ENCODE results near the gene PAK1.

The PAK1 gene

GRCh38 chr11:77457340-77457739 is 16.6 kb downstream of the PAK1 start:
- H3K9me3 ChIP-seq (ENCODE audit: control insufficient read depth in 2 of 2, low read length in 2 of 2): no peaks in the 10 kb centered on the region
- no peak overlapping the region for H3K9ac ChIP-seq (ENCODE audit: low read depth in 1 of 2, low read length in 2 of 2)
- H3K4me1 ChIP-seq (ENCODE audit: control insufficient read depth in 2 of 2, insufficient read depth in 2 of 2, low read length in 2 of 2): peaks cover 0 to 4% of the 10 kb centered on the region in 2 donors
- H3K27ac ChIP-seq (ENCODE audit: low read depth in 2 of 2, low read length in 2 of 2): no peak overlapping the region
- no peaks in the 10 kb centered on the region for H3K27me3 ChIP-seq (ENCODE audit: control insufficient read depth in 2 of 2, insufficient read depth in 2 of 2, low read length in 2 of 2)
- peaks cover 0 to 3% of the 10 kb centered on the region in 2 donors for H3K36me3 ChIP-seq (ENCODE audit: control insufficient read depth in 2 of 2, insufficient read depth in 2 of 2, low read length in 2 of 2)
- H3K4me3 ChIP-seq (ENCODE audit: low read length in 2 of 2): no peak overlapping the region

- no peaks in the 10 kb centered on the region for H3K27me3 ChIP-seq (ENCODE audit: control insufficient read depth in 2 of 2, insufficient read depth in 2 of 2, low read length in 2 of 2)
- H3K27ac ChIP-seq (ENCODE audit: low read depth in 2 of 2, low read length in 2 of 2): no peak overlapping the region
- H3K9me3 ChIP-seq (ENCODE audit: control insufficient read depth in 2 of 2, low read length in 2 of 2): no peaks in the 10 kb centered on the region
- no peak overlapping the region for H3K4me3 ChIP-seq (ENCODE audit: low read length in 2 of 2)
- no peak overlapping the region for H3K9ac ChIP-seq (ENCODE audit: low read depth in 1 of 2, low read length in 2 of 2)
- peaks cover 0 to 4% of the 10 kb centered on the region in 2 donors for H3K4me1 ChIP-seq (ENCODE audit: control insufficient read depth in 2 of 2, insufficient read depth in 2 of 2, low read length in 2 of 2)
- peaks cover 0 to 3% of the 10 kb centered on the region in 2 donors for H3K36me3 ChIP-seq (ENCODE audit: control insufficient read depth in 2 of 2, insufficient read depth in 2 of 2, low read length in 2 of 2)
These were observed 18.2 kb downstream of the PAK1 start for GRCh38 chr11:77455740-77456139.

GRCh38 chr11:77454867-77455655 is 18.8 kb downstream of the PAK1 start:
- H3K27me3 ChIP-seq (ENCODE audit: control insufficient read depth in 2 of 2, insufficient read depth in 2 of 2, low read length in 2 of 2): no peaks in the 10 kb centered on the region
- H3K27ac ChIP-seq (ENCODE audit: low read depth in 2 of 2, low read length in 2 of 2): no peak overlapping the region
- H3K9ac ChIP-seq (ENCODE audit: low read depth in 1 of 2, low read length in 2 of 2): no peak overlapping the region
- H3K4me3 ChIP-seq (ENCODE audit: low read length in 2 of 2): no peak overlapping the region
- no peaks in the 10 kb centered on the region for H3K9me3 ChIP-seq (ENCODE audit: control insufficient read depth in 2 of 2, low read length in 2 of 2)
- H3K4me1 ChIP-seq (ENCODE audit: control insufficient read depth in 2 of 2, insufficient read depth in 2 of 2, low read length in 2 of 2): peaks cover 0 to 4% of the 10 kb centered on the region in 2 donors
- H3K36me3 ChIP-seq (ENCODE audit: control insufficient read depth in 2 of 2, insufficient read depth in 2 of 2, low read length in 2 of 2): peaks cover 0 to 3% of the 10 kb centered on the region in 2 donors

GRCh38 chr11:77450227-77450626 is 23.7 kb downstream of the PAK1 start:
- Histone ChIP-seq H3K9ac (ENCODE audit: low read depth in 1 of 2, low read length in 2 of 2) (no peak overlapping the region), H3K27me3 (ENCODE audit: control insufficient read depth in 2 of 2, insufficient read depth in 2 of 2, low read length in 2 of 2) (no peaks in the 10 kb centered on the region), H3K4me1 (ENCODE audit: control insufficient read depth in 2 of 2, insufficient read depth in 2 of 2, low read length in 2 of 2) (peaks cover 0 to 11% of the 10 kb centered on the region in 2 donors), H3K36me3 (ENCODE audit: control insufficient read depth in 2 of 2, insufficient read depth in 2 of 2, low read length in 2 of 2) (peaks cover 0 to 3% of the 10 kb centered on the region in 2 donors), H3K27ac (ENCODE audit: low read depth in 2 of 2, low read length in 2 of 2) (no peak overlapping the region), H3K4me3 (ENCODE audit: low read length in 2 of 2) (no peak overlapping the region), H3K9me3 (ENCODE audit: control insufficient read depth in 2 of 2, low read length in 2 of 2) (no peaks in the 10 kb centered on the region)

- H3K27me3 ChIP-seq (ENCODE audit: control insufficient read depth in 2 of 2, insufficient read depth in 2 of 2, low read length in 2 of 2): no peaks in the 10 kb centered on the region
- H3K4me1 ChIP-seq (ENCODE audit: control insufficient read depth in 2 of 2, insufficient read depth in 2 of 2, low read length in 2 of 2): peaks cover 0 to 11% of the 10 kb centered on the region in 2 donors
- no peak overlapping the region for H3K4me3 ChIP-seq (ENCODE audit: low read length in 2 of 2)
- H3K9ac ChIP-seq (ENCODE audit: low read depth in 1 of 2, low read length in 2 of 2): no peak overlapping the region
- H3K36me3 ChIP-seq (ENCODE audit: control insufficient read depth in 2 of 2, insufficient read depth in 2 of 2, low read length in 2 of 2): peaks cover 0 to 3% of the 10 kb centered on the region in 2 donors
- no peak overlapping the region for H3K27ac ChIP-seq (ENCODE audit: low read depth in 2 of 2, low read length in 2 of 2)
- H3K9me3 ChIP-seq (ENCODE audit: control insufficient read depth in 2 of 2, low read length in 2 of 2): no peaks in the 10 kb centered on the region
These were observed 24.1 kb downstream of the PAK1 start for GRCh38 chr11:77449784-77450183.

- H3K27me3 ChIP-seq (ENCODE audit: control insufficient read depth in 2 of 2, insufficient read depth in 2 of 2, low read length in 2 of 2): no peaks in the 10 kb centered on the region
- H3K36me3 ChIP-seq (ENCODE audit: control insufficient read depth in 2 of 2, insufficient read depth in 2 of 2, low read length in 2 of 2): peaks cover 0 to 3% of the 10 kb centered on the region in 2 donors
- no peak overlapping the region for H3K9ac ChIP-seq (ENCODE audit: low read depth in 1 of 2, low read length in 2 of 2)
- H3K9me3 ChIP-seq (ENCODE audit: control insufficient read depth in 2 of 2, low read length in 2 of 2): no peaks in the 10 kb centered on the region
- H3K4me1 ChIP-seq (ENCODE audit: control insufficient read depth in 2 of 2, insufficient read depth in 2 of 2, low read length in 2 of 2): peaks cover 0 to 11% of the 10 kb centered on the region in 2 donors
- no peak overlapping the region for H3K27ac ChIP-seq (ENCODE audit: low read depth in 2 of 2, low read length in 2 of 2)
- H3K4me3 ChIP-seq (ENCODE audit: low read length in 2 of 2): no peak overlapping the region
These were observed 24.8 kb downstream of the PAK1 start for GRCh38 chr11:77449060-77449521.

GRCh38 chr11:77448269-77448668 is 25.6 kb downstream of the PAK1 start:
- no peak overlapping the region for H3K27ac ChIP-seq (ENCODE audit: low read depth in 2 of 2, low read length in 2 of 2)
- peaks cover 0 to 3% of the 10 kb centered on the region in 2 donors for H3K36me3 ChIP-seq (ENCODE audit: control insufficient read depth in 2 of 2, insufficient read depth in 2 of 2, low read length in 2 of 2)
- H3K4me3 ChIP-seq (ENCODE audit: low read length in 2 of 2): no peak overlapping the region
- H3K4me1 ChIP-seq (ENCODE audit: control insufficient read depth in 2 of 2, insufficient read depth in 2 of 2, low read length in 2 of 2): peaks cover 0 to 11% of the 10 kb centered on the region in 2 donors
- H3K9ac ChIP-seq (ENCODE audit: low read depth in 1 of 2, low read length in 2 of 2): no peak overlapping the region
- no peaks in the 10 kb centered on the region for H3K27me3 ChIP-seq (ENCODE audit: control insufficient read depth in 2 of 2, insufficient read depth in 2 of 2, low read length in 2 of 2)
- no peaks in the 10 kb centered on the region for H3K9me3 ChIP-seq (ENCODE audit: control insufficient read depth in 2 of 2, low read length in 2 of 2)

GRCh38 chr11:77446911-77447629 is 26.8 kb downstream of the PAK1 start:
- Histone ChIP-seq H3K4me3 (ENCODE audit: low read length in 2 of 2) (no peak overlapping the region), H3K27ac (ENCODE audit: low read depth in 2 of 2, low read length in 2 of 2) (no peak overlapping the region), H3K27me3 (ENCODE audit: control insufficient read depth in 2 of 2, insufficient read depth in 2 of 2, low read length in 2 of 2) (no peaks in the 10 kb centered on the region), H3K36me3 (ENCODE audit: control insufficient read depth in 2 of 2, insufficient read depth in 2 of 2, low read length in 2 of 2) (no peaks in the 10 kb centered on the region), H3K4me1 (ENCODE audit: control insufficient read depth in 2 of 2, insufficient read depth in 2 of 2, low read length in 2 of 2) (peaks cover 0 to 11% of the 10 kb centered on the region in 2 donors), H3K9me3 (ENCODE audit: control insufficient read depth in 2 of 2, low read length in 2 of 2) (no peaks in the 10 kb centered on the region), H3K9ac (ENCODE audit: low read depth in 1 of 2, low read length in 2 of 2) (no peak overlapping the region)

- no peak overlapping the region for H3K27ac ChIP-seq (ENCODE audit: low read depth in 2 of 2, low read length in 2 of 2)
- H3K9ac ChIP-seq (ENCODE audit: low read depth in 1 of 2, low read length in 2 of 2): no peak overlapping the region
- H3K4me1 ChIP-seq (ENCODE audit: control insufficient read depth in 2 of 2, insufficient read depth in 2 of 2, low read length in 2 of 2): peaks cover 0 to 10% of the 10 kb centered on the region in 2 donors
- no peaks in the 10 kb centered on the region for H3K36me3 ChIP-seq (ENCODE audit: control insufficient read depth in 2 of 2, insufficient read depth in 2 of 2, low read length in 2 of 2)
- H3K9me3 ChIP-seq (ENCODE audit: control insufficient read depth in 2 of 2, low read length in 2 of 2): no peaks in the 10 kb centered on the region
- no peaks in the 10 kb centered on the region for H3K27me3 ChIP-seq (ENCODE audit: control insufficient read depth in 2 of 2, insufficient read depth in 2 of 2, low read length in 2 of 2)
- H3K4me3 ChIP-seq (ENCODE audit: low read length in 2 of 2): no peak overlapping the region
These were observed 29.6 kb downstream of the PAK1 start for GRCh38 chr11:77444261-77444660.

GRCh38 chr11:77442394-77443053 is 31.4 kb downstream of the PAK1 start:
- Histone ChIP-seq H3K9ac (ENCODE audit: low read depth in 1 of 2, low read length in 2 of 2) (no peak overlapping the region), H3K4me3 (ENCODE audit: low read length in 2 of 2) (no peak overlapping the region), H3K4me1 (ENCODE audit: control insufficient read depth in 2 of 2, insufficient read depth in 2 of 2, low read length in 2 of 2) (peaks cover 0 to 9% of the 10 kb centered on the region in 2 donors)

More at GRCh38 chr11:77442394-77443053, 31.4 kb downstream of the PAK1 start:
- no peaks in the 10 kb centered on the region for H3K9me3 ChIP-seq (ENCODE audit: control insufficient read depth in 2 of 2, low read length in 2 of 2)
- H3K36me3 ChIP-seq (ENCODE audit: control insufficient read depth in 2 of 2, insufficient read depth in 2 of 2, low read length in 2 of 2): no peaks in the 10 kb centered on the region
- H3K27ac ChIP-seq (ENCODE audit: low read depth in 2 of 2, low read length in 2 of 2): no peak overlapping the region
- no peaks in the 10 kb centered on the region for H3K27me3 ChIP-seq (ENCODE audit: control insufficient read depth in 2 of 2, insufficient read depth in 2 of 2, low read length in 2 of 2)

All from mucosa of rectum (tissue), 2 donors.